A673 (cell line): Measurements from ENCODE around the gene CROCC2. TPM values are rescaled to one million over a fixed set of nuclear protein-coding genes. Genes with fewer than 3 reads are reported as not detected.

Experiments
- BruUV-seq: library from RNA; stranded (reverse); fragments of 400-500 nt; replicated peaks from 2 replicates; lab custom pipeline; 2021; lab: Mats Ljungman, UMichigan
- CTCF ChIA-PET: fragments of 300-600 bp; sonication (Branson Sonifier 250); formaldehyde crosslinking; loops from one replicate; lab custom pipeline; 2022; ENCODE audit warnings: antibody characterized with exemption; lab: Charles Lee
- POLR2A ChIA-PET: fragments of 300-600 bp; sonication (Branson Sonifier 250); formaldehyde crosslinking; loops from one replicate; lab custom pipeline; 2022; ENCODE audit warnings: antibody characterized with exemption; ENCODE audit not compliant: low non-redundant PET; lab: Charles Lee
- DNase-seq: peaks from one replicate; pipeline ENCODE4 v3.0.0-alpha.2; 2015; ENCODE audit warnings: low spot score
- H3K27ac ChIP-seq: fragments of 200-600 bp; sonication (generic); 2 replicates; pipeline ENCODE4 v1.5.1; 2016; ENCODE audit warnings: mixed run types, low read depth, mild to moderate bottlenecking, mixed read lengths, antibody characterized with exemption, low read length; ENCODE audit not compliant: poor library complexity, severe bottlenecking
- H3K27me3 ChIP-seq: fragments of 200-600 bp; sonication (generic); replicated peaks from 2 replicates; pipeline ENCODE4 v1.6.1; 2017; ENCODE audit warnings: mixed run types, low read depth, mild to moderate bottlenecking, mixed read lengths, antibody characterized with exemption, low read length; ENCODE audit not compliant: insufficient read depth, poor library complexity
- H3K36me3 ChIP-seq: fragments of 200-600 bp; sonication (generic); 2 replicates; pipeline ENCODE4 v1.6.1; 2016; ENCODE audit warnings: mixed run types, mild to moderate bottlenecking, mixed read lengths, antibody characterized with exemption, low read length; ENCODE audit not compliant: insufficient read depth, poor library complexity, severe bottlenecking
- H3K4me1 ChIP-seq: fragments of 200-600 bp; sonication (generic); 2 replicates; pipeline ENCODE4 v1.6.1; 2017; ENCODE audit warnings: mixed run types, mild to moderate bottlenecking, mixed read lengths, antibody characterized with exemption, low read length; ENCODE audit not compliant: insufficient read depth, poor library complexity, severe bottlenecking
- H3K4me3 ChIP-seq: fragments of 200-600 bp; sonication (generic); 2 replicates; pipeline ENCODE4 v1.5.1; 2016; ENCODE audit warnings: low read depth, mixed run types, mild to moderate bottlenecking, mixed read lengths, low read length; ENCODE audit not compliant: poor library complexity, severe bottlenecking
- H3K9me3 ChIP-seq: fragments of 200-600 bp; sonication (generic); 2 replicates; pipeline ENCODE4 v1.6.1; 2016; ENCODE audit warnings: mixed run types, low read depth, mild to moderate bottlenecking, mixed read lengths, antibody characterized with exemption, low read length; ENCODE audit not compliant: poor library complexity, severe bottlenecking
- EZH2 ChIP-seq: fragments of 200-600 bp; sonication (generic); IDR thresholded peaks from 2 replicates; pipeline ENCODE4 v1.6.1; 2017; ENCODE audit warnings: borderline replicate concordance, low read depth, mild to moderate bottlenecking, mixed read lengths, antibody characterized with exemption, low read length; ENCODE audit not compliant: poor library complexity, severe bottlenecking
- intact Hi-C: fragments of 100-400 bp; cut with micrococcal nuclease; formaldehyde crosslinking; loops from one replicate; pipeline ENCODE4 v1.10.0; 2022; ENCODE audit not compliant: unreplicated experiment
- total RNA-seq: library from RNA; stranded (reverse); gene quantifications from 2 replicates; pipeline ENCODE4 v1.2.3, GENCODE V29; 2021
- TF ChIP-seq, protein P1 (sequence below): fragments of 300-800, 200-600 bp; sonication (generic); conservative IDR thresholded peaks from 2 replicates; pipeline ENCODE4 v1.5.1; 2017; ENCODE audit warnings: low read depth, mild to moderate bottlenecking, antibody characterized with exemption, low read length, moderate library complexity, mixed read lengths

The CROCC2 gene
- total RNA-seq, 1 experiment from 2014 or later: not detected

- TF ChIP-seq EZH2: no peak
- TF ChIP-seq, protein P1, sequence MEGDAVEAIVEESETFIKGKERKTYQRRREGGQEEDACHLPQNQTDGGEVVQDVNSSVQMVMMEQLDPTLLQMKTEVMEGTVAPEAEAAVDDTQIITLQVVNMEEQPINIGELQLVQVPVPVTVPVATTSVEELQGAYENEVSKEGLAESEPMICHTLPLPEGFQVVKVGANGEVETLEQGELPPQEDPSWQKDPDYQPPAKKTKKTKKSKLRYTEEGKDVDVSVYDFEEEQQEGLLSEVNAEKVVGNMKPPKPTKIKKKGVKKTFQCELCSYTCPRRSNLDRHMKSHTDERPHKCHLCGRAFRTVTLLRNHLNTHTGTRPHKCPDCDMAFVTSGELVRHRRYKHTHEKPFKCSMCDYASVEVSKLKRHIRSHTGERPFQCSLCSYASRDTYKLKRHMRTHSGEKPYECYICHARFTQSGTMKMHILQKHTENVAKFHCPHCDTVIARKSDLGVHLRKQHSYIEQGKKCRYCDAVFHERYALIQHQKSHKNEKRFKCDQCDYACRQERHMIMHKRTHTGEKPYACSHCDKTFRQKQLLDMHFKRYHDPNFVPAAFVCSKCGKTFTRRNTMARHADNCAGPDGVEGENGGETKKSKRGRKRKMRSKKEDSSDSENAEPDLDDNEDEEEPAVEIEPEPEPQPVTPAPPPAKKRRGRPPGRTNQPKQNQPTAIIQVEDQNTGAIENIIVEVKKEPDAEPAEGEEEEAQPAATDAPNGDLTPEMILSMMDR: no peak
- no peak overlapping the region for H3K4me3 ChIP-seq
- H3K36me3 ChIP-seq: no peaks in the 10 kb centered on the region
- no TSS peak for BruUV-seq
- no peak overlapping the region for H3K27ac ChIP-seq
- no peaks in the 10 kb centered on the region for H3K9me3 ChIP-seq
- peaks cover 22% of the 10 kb centered on the region for H3K4me1 ChIP-seq
- ChIA-PET CTCF (no interaction called here), POLR2A (no interaction called here)
- intact Hi-C loops: no loop called here
- DNase-seq: no peak
- no peaks in the 10 kb centered on the region for H3K27me3 ChIP-seq
Measured at GRCh38 chr2:240956935-240957655, 51.0 kb downstream of the CROCC2 start.

- POLR2A ChIA-PET: no interaction called here
- CTCF ChIA-PET: no interaction called here
- H3K27me3 ChIP-seq: no peaks in the 10 kb centered on the region
- intact Hi-C loops: no loop called here
- H3K36me3 ChIP-seq: no peaks in the 10 kb centered on the region
- TF ChIP-seq, protein P1: no peak
- TF ChIP-seq EZH2: no peak
- BruUV-seq: no TSS peak
- DNase-seq: peak; percentile 59
- peaks cover 29% of the 10 kb centered on the region for H3K4me1 ChIP-seq
- H3K4me3 ChIP-seq: no peak overlapping the region
- no peaks in the 10 kb centered on the region for H3K9me3 ChIP-seq
- peak overlapping the region; percentile 50 for H3K27ac ChIP-seq
Measured at GRCh38 chr2:240957656-240958365, 51.7 kb downstream of the CROCC2 start.

- Histone ChIP-seq H3K36me3 (no peaks in the 10 kb centered on the region), H3K27ac (peak overlapping the region; percentile 50), H3K4me1 (peaks cover 30% of the 10 kb centered on the region), H3K9me3 (no peaks in the 10 kb centered on the region), H3K4me3 (no peak overlapping the region), H3K27me3 (no peaks in the 10 kb centered on the region)
- BruUV-seq: no TSS peak
- intact Hi-C loops: no loop called here
- CTCF ChIA-PET: no interaction called here
- no peak for TF ChIP-seq EZH2
- TF ChIP-seq, protein P1: no peak
- POLR2A ChIA-PET: no interaction called here
- DNase-seq: no peak
Measured at GRCh38 chr2:240958366-240959213, 52.5 kb downstream of the CROCC2 start.
